GM19463 (cell line): ENCODE data around the gene ANKRD11.

ENCODE experiments used
- ATAC-seq: cut with Tn5 transposase; IDR thresholded peaks from one replicate; pipeline ENCODE4 v1.9.1; 2021; ENCODE audit warnings: mild to moderate bottlenecking, moderate library complexity; ENCODE audit not compliant: unreplicated experiment

The ANKRD11 gene

DNA sequence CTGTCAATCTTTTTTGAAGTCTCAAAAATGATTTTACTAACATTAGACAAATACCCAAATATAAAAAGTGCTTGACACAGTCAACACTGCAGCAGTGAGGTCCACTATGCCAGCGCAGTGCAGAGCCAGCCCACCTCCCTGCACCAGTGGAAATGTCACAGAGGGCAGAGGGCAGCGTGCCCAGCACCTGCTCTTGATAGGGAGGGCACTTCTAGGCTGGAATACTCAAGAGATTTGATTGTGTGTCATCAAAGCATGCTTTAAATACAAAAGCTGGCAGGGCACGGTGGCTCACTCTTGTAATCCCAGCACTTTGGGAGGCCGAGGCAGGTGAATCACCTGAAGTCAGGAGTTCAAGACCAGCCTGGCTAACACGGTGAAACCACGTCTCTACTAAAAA lies 136.0 kb downstream of the ANKRD11 start:
- ATAC-seq: no peak

DNA sequence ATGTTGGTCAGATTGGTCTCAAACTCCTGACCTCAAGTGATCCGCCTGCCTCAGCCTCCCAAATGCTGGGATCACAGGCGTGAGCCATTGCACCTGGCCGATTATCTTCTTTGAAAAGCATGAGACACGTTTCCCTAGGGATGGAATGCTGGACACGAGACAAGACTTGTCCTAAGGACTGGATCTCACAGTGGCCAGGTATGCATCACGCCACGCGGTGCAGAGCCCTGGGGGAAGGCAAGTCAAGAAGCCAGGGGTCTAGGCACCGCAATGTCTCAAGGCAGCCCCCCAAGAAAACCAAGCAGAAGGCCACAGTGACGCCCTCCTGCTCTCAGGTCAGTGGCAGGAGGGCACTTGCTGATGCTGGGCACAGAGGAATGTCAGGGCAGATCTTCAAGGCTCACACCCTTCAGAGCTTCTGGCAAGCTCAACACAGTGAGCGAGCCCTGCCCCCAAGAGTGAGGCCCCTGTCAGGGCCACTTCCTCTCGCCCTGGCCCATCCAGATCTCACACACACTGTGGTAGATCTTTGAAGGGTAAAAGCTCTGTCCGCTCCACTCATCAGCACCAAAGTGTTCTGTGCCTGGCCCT lies 138.2 kb downstream of the ANKRD11 start:
- no peak for ATAC-seq

DNA sequence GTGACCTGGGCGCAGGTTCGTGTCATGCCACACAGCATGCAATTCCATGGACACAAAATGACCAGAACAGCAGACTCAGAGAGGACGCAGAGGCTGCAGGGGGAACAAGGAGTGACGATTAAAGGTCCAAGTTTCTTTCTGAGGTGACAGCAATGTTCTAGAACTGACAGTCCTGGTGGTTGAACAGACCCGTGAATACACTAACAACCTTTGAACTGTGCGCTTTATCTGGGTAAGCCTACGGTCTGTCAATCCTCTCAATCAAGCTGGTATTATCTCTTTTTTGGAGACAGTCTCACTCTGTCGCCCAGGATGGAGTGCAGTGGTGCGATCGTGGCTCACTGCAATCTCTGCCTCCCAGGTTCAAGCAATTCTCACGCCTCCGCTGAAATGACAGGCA lies 138.7 kb downstream of the ANKRD11 start:
- ATAC-seq: no peak

GRCh38 chr16:89350701-89351380 lies 139.5 kb downstream of the ANKRD11 start:
- no peak for ATAC-seq

DNA sequence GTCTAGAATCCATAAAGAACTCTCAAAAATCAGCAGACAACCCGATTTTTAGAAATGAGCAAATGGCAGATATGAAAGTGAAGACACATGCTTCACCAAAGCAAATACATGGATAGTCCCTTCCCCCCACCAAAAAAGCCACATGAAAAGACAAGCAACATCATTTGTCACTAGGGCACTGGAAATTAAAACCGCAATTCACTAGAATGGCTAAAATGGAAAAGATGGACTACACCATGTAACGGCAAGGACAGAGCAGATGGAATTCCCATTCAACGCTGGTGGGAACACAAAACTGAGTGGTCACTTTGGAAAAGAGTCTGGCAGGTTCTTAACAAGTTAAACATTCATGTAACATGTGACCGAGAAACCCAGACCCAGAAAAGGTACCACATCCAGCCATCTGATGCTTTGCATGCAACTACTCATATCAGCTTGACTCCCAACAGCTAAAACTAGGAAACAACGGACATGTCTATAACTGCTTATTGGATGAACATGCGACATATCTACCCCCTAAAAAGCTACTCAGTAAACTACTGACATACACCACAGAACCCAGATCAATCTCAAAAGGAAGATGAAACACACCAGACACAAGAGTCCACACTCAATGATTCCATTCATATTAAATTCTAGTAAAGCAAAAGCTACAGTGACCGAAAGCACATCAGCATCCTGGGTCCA lies 140.3 kb downstream of the ANKRD11 start:
- ATAC-seq: no peak

DNA sequence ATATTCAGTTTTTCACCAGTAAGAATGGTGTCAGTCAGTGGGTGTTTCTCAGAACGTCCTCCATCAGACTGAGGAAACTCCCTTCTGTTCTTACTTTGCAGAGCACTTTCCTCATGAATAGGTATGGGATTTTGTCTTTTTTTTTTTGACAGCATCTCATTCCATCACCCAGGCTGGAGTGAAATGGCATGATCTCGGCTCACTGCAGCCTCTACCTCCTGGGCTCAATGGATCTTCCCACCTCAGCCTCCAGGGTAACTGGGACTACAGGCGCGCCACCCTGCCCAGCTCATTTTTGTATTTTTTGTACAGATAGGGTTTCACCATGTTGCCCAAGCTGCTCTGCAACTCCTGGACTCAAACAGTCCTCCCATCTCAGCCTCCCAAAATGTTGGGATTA lies 142.6 kb downstream of the ANKRD11 start:
- no peak for ATAC-seq

GRCh38 chr16:89346869-89347268 lies 143.5 kb downstream of the ANKRD11 start:
- no peak for ATAC-seq

GRCh38 chr16:89345642-89346150 lies 144.7 kb downstream of the ANKRD11 start:
- no peak for ATAC-seq

DNA sequence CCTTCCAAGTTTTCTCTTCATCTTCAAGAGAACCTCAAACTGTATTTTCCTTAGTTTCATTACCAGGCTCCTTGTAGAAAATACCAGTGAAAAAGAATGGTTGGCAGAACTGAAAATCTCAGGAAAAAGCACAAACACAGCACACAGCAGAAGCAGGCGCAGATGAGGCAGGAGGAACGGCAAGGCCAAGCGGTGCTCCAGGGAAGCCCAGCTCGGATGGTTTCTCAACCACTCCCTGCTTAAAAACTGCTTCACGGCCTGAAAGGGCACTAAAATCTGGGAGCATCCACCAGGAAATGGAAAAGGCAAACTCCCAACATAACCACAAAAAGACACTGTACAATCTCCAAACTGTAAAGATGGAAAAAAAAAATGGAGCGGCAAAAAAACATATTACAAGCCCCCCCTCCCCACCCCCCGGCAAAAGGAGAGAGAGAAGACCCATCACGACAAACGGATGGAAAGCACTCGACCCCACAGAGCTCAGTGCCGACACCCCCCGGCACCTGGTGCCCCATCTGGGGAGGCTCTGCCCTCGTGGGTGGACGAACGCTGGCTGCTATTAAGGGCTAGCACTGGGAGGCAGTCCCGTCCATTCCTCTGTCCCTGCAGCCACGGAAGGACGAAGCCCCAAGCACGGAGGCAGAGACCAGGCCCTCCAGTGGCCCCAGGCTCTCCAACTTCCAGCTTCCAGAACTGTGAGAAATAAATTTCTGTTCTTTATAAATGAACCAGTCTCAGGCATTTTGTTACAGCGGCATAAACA lies 145.3 kb downstream of the ANKRD11 start:
- no peak for ATAC-seq

DNA sequence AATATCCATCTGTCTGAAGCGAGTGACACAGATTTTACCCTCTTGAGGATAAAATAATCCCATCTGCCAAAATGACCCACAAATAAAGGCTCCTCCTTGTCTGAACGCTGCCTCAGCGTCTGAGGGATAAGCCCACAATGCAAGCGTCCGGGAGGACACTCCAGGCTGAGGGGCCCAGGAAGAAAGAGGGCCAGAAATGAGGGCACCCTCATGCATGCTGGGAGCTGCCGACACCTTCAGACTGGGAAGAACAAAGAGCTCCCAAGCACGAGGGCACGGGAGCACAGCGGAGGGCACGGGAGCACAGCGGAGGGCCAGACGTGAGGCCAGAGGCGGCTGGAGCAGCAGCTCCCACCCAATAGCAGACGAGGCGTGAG lies 145.9 kb downstream of the ANKRD11 start:
- ATAC-seq: no peak

- ATAC-seq: no peak
Measured at GRCh38 chr16:89343501-89344457, 146.6 kb downstream of the ANKRD11 start.

DNA sequence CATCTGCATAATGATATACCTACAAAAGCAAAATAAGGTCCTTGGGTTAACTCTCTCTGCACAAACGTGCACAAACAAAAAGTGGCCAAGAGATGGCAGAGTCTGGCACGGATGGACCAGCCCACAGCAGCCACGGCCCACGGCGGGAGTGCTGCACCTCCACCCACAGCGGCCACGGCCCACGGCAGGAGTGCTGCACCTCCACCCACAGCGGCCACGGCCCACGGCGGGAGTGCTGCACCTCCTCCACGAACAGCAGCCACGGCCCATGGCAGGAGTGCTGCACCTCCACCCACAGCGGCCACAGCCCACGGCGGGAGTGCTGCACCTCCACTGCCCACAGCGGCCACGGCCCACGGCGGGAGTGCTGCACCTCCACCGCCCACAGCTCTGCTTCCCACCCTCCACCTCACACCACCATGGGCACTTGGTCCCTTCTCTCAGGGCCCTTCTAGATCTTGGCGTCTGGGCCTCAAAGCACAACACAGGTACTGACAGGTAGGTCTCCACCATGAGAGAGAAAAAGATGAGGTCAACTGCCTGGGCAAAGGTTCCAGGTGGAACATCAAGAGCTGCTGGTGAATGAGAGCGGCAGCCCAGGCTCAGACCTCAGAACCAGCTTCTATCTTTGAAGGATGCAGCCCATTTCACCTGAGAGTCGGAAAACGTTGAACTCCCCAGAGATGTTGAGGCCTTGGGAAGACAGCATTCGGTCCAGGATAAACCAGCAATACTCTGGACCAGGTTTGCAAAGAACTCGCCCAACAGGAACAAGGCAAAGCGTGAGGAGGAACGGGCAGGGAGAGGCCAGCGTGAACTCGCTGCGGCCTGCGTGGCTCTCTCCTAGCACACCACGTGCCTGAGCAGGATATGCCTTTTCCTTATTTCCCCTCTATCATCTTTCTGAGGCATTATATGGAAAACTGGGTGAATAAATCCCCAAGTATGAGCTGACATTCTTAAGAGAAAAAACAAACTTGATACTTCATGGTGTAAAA lies 148.4 kb downstream of the ANKRD11 start:
- ATAC-seq: no peak

DNA sequence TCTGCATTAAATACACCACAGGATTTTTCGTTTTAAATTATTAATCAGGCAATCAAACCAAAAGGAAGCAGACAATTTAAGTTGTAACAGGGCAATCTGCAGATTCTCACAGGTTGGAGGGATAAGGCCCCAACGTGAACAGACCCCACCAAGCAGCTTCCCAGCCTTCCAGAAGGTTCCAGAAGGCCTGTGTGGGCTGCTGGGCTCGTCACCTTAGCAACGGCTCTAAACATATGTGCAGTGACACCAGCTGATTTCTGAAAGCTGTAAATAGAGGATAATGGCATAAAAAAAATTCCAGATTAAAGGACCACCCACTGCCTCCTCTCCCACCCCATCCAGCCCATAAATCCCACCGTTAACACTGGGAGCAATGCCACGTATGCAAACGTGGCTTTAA lies 149.1 kb downstream of the ANKRD11 start:
- ATAC-seq: no peak

DNA sequence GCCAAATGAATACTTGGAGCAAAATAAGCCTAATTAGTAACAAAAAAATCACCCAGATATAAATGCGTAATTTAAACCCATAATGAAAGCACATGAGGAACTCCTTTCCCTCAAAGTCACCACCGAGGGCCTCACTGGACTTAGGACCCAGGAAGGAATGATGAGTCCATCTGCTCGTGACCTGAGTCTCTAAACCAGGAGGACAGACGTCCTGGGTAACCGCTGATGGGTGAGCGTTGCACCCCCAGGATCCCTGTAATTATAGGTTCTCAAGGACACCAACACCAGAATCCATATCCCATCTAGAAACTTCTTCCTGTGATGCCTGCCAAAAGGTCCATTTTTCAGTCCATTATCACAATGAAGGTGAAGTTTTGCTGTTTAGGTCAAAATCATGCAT lies 151.5 kb downstream of the ANKRD11 start:
- no peak for ATAC-seq

DNA sequence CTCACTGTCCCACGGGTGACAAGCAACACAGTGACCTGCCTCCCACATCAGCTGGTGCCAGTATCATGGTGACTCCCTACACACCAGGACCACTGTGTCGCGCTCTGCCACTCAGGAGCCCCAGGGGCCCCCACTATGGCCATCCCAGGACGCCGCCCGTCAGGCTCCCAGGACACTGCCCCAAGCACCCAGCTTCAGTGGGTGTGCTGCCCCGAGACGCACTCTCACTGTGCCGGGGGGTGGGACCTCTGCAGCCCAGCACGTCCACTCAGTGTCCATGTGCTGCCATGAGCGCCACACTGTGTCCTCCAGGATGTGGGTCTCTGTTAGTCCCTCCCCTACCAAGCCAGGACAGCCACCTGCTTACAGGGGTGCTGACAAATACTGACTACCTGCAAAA lies 152.4 kb downstream of the ANKRD11 start:
- no peak for ATAC-seq

DNA sequence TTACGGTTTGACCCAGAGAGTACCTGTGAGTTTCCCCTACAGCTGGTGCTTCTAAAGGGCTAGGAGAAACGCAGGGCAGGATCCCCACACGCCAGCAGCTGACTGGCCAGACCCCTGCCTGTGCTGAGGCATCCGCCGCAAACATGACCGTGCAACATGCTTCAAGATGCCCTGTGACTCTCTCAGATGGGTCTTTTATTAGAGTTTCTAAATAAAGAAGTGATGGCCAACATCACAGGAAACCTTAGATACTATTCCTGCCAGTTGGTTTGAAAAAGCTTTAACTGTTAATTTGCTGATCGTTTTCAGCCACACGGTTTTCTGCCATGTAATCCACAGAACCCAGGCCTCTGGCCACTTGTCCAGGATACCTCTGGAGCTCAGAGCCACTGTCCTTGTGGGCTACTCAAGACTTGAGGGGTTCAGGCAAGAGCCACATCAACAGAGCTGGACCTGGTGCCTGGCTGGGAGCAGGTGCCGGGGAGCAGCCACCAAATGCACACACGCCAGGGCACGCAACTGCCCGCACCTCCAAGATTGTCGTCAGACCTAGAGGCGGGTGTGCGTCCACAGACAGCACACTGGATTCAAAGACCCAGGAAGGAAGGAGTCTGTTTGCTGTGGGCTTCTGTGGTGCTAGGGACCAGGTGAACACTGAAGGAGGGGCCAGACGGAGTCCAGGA lies 154.4 kb downstream of the ANKRD11 start:
- no peak for ATAC-seq

- no peak for ATAC-seq
Measured at GRCh38 chr16:89334988-89335802, 155.2 kb downstream of the ANKRD11 start.

DNA sequence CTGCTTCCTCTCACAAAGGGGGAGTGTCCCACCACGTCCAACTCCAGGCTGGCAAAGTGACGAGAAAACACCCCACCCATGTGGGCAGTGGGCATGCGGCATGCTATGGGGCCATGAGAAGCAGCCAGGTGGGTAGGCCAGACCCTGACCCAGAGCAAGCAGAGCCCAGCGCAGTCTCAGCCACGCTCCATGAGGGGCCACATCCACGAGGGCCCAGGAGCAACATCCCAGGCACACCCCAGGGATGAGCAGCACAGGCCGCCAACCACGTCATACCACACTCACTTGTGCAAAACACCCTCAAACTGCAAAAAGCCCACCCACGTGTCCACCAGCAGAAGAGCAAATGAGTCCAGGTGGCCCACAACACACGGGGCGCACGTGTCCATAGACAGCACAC lies 155.9 kb downstream of the ANKRD11 start:
- no peak for ATAC-seq
